ENCODE data around the gene SCAF11.

The SCAF11 gene

GRCh38 chr12:45878630-45879255, 111.6 kb downstream of the SCAF11 start:
- TF ChIP-seq CTCF (IDR thresholded peaks at IDR 0.05; ENCODE audit: extremely low read depth, missing control alignments), result no peak
- no peak for DNase-seq (ENCODE audit: low spot score)

GRCh38 chr12:45877069-45877468, 113.3 kb downstream of the SCAF11 start:
- no peak for TF ChIP-seq CTCF (IDR thresholded peaks at IDR 0.05; ENCODE audit: extremely low read depth, missing control alignments)
- no peak for DNase-seq (ENCODE audit: low spot score)

GRCh38 chr12:45872446-45872845, 117.9 kb downstream of the SCAF11 start:
- no peak for DNase-seq (ENCODE audit: low spot score)
- TF ChIP-seq CTCF (IDR thresholded peaks at IDR 0.05; ENCODE audit: extremely low read depth, missing control alignments), result no peak

Data from GM20000 (cell line).